ENCODE data around the gene NFIL3.
"Not testable (repeated sequence)": the region's sequence is repeated elsewhere in the genome, so short reads cannot be mapped to it uniquely, and the experiment has no call there.

The NFIL3 gene

DNA sequence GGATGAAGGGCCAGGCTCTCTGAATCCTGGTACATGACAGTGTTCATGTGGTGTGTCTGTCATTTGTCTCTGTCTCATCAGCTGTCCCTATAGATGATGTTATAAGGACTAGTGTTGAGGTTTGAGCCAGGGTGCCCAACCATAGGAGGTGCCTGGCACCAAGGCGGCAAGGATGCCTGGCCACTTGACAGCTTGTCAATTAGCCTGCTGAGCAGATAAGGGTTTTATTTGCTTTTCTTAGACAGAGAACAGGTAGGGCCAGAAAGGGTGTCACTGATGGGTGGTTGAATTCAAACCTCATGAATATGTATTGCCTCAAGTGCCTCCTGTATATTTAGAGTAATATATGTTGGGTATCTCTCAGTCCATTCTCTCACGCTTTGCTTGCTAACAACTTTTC, 31.8 kb downstream of the NFIL3 start:
- no peak for DNase-seq

DNA sequence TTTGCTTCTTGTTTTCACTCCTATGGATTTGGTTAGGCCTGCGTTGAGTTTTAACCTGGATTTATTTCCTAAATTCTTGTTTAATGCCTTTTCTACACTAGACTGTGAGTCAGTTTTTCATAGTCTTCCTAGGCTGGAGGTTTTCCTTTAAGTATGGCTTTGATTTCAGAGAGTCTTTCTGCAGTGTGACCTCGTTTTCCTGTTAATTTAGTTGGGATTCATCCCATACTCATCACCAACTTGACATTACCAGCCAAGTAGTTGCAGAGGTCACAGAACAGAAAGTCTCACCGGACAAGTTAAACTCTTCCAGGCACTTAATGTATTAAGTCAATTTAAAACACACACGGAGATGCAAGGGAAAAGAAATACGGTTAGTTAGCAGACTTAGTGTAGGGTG, 32.2 kb downstream of the NFIL3 start:
- DNase-seq = no peak

DNA sequence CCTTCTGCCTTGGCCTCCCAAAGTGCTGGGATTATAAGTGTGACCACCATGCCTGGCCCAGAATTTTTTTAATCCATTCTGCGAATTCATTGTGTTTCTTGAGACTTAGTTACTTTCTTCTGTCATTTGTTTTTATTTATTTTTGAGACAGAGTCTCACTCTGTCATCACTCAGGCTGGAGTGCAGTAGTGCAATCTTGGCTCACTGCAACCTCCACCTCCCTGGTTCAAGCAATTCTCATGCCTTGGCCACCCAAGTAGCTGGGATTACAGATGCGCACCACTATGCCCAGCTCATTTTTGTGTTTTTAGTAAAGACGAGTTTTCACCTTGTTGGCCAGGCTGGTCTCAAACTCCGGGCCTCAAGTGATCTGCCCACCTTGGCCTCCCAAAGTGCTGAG, 33.9 kb downstream of the NFIL3 start:
- DNase-seq = not testable (repeated sequence)

DNA sequence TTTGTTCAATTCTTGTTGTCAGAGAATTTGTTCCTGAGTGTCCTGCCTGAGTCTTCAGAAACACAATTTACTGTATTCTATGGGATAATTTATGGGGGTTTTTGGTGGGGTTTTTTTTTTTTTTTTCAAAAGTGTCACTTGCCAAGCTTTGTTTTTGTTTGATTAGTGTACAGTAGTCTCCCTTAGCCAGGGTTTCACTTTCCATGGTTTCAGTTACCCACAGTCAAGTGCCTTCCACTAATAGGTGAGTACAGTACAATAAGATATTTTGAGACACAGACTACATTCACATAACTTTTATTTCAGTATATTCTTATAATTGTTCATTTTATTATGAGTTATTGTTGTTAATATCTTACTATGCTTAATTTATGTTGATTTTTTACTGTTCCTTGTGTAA, 36.9 kb downstream of the NFIL3 start:
- no peak for DNase-seq

DNA sequence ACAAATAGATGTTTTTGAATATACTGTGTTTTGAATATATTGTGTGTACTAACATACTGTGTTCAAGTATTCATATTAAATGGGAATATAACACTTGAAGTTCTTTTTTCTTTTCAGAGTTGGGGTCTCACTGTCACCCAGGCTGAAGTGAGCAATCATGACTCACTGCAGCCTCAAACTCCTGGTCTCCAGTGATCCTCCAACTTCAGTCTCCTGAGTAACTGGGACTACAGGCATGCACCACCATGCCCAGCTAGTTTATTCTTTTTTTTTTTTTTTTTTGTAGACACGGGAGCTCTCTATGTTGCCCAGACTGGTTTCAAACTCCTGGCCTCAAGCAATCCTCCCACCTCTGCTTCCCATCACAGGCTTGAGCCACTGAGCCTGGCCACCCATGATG, 38.7 kb downstream of the NFIL3 start:
- DNase-seq = no peak

DNA sequence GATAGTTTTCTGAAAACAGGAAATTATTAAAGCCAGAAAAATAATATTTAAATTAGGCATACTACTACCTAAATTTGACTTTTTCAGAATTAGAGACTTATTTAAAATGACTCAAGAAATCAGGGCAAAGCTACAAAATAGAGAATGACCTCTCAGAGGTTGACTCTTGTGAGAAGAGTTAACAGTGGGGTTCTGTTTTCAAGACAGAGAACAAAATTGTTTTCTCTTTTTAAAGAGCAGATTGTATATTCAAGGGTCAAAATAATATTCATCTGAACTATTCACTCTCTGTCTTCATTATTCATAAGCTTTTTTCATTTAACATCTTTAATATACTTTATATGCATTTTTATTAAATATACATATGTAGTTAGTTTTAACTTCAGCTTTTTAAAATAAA, 40.1 kb downstream of the NFIL3 start:
- DNase-seq = no peak

DNA sequence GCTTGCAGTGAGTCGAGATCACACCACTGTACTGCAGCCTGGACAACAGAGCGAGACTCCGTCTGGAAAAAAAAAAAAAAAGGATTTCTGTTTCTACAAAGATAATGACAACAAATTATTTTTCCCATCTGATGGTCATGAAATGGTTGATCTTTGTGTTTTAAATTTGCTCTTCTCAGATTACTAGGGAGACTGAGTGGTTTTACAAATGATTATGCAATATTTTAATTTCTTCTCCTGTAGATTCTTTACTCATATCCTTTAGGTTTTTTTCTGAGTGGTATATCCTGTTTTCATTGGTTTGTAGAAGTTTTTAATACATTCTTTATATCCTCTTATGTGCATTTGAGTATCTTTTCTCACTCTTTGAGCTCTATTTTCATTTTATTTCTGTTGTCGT, 41.3 kb downstream of the NFIL3 start:
- no peak for DNase-seq

DNA sequence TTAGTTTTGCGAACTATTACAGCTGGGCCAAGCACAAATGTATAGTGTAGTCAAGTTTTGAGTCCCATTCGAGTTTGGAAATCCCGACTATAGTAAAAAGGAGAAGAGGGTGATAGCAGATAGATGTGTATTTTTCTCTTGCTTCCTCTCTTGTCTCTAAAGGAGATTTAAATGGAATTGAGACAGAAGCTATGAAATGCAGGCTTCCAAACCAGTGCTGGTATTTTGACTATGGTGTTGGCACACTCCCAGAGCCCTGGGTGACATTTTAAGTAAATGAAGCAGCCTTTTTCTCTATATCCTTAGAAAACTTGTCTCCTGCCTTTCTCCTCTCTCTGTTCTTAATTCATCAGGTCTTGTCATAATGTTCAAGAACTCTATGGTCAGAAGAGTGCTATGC, 44.2 kb downstream of the NFIL3 start:
- DNase-seq = no peak

DNA sequence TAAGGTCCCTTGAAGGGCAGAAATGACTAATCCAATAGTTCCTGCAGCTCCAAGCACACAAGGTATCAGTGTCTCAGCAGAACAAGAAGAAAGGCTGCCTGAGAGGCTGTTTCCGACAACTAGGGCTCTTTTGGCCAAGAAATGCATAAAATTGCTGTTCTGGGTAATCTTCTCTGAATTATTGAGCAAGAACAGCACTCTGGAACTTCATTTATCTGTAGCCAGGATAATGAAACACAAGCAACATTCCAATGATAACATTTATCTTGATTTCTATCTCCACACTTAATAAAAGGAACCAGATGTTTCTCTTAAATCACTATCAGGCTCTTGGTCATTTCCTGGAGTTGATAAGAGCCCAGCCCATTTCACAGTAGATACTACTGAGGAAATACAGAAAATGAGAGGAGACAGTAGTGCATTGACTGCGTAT, 44.9 kb downstream of the NFIL3 start:
- DNase-seq = no peak

DNA sequence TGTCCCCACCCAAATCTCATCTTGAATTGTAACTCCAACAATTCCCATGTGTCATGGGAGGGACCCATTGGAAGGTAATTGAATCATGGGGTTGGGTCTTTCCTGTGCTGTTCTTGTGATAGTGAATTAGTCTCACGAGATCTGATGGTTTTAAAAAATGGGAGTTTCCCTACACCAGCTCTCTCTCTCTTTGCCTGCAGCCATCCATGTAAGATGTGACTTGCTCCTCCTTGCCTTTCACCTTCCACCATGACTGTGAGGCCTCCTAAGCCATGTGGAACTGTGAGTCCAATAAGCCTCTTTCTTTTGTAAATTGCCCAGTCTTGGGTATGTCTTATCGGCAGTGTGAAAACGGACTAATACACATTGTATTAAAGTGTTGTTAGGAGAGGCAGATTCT, 45.6 kb downstream of the NFIL3 start:
- not testable (repeated sequence) for DNase-seq

DNA sequence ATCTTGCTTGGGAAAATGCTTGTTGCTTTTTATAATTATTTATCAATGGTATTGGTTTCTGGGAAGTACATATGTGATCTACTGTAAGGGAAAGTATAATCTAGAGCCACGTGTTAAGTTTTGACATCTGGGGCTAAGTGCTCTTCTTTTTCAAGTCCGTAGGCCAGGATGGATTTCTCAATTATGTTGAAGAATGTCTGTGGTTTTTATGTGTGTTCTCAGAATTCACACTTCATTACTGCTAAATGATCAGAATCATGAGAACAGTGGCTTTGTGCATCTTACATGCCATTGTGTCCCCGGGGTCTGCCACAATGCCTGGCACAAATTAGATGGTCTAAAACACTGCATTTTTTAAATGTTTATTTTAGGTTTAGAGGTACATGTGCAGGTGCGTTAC, 47.4 kb downstream of the NFIL3 start:
- DNase-seq = no peak

DNA sequence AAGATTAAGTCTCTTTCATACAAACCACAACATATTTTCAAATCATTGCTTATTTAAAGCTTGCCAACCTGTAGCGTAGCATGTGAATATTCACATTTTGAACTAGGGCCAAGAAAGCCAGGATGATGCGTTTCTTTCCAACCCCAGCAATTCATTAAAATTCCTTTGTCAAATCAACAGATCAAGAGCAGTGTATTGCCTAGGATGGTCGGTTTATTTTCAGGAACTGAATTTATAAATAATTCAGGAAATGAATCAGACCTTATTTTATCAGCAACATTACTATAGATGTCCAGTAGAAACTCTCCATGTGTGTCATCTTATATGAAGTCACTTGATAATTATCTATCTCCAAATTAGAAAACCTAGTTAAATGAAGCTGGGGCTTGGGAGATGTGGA, 48.7 kb downstream of the NFIL3 start:
- no peak for DNase-seq

DNA sequence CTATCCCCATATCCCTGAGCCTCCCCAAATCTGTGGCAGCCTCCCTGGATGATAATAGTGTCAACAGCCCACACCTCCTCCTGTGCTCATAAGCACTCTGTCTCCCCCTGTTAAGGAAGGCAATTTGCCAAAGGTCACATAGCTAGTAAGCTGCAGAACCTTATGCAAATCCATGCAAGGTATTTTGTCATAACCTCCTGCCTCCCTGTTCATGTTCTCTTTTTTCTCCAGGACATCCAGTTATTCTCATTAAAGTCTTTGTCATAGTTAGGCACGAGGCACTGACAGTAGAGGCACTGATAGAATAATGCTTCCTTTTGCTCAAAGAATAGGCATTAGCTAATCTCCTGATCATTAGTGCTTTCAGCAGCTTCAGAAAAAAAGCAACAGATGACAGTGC, 51.7 kb downstream of the NFIL3 start:
- DNase-seq = no peak

DNA sequence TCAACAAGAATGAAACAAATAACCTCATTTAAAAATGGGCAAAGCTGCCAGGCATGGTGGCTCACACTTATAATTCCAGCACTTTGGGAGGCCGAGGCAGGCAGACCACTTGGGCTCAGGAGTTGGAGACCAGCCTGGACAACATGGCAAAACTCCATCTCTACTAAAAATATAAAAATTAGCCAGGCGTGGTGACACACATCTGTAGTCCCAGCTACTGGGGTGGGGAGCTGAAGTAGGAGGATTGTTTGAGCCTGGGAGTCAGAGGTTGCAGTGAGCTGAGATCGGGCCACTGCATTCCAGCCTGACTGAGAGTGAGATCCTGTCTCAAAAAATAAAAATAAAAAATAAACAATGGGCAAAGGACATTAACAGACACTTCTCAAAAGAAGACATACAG, 53.6 kb downstream of the NFIL3 start:
- not testable (repeated sequence) for DNase-seq

DNA sequence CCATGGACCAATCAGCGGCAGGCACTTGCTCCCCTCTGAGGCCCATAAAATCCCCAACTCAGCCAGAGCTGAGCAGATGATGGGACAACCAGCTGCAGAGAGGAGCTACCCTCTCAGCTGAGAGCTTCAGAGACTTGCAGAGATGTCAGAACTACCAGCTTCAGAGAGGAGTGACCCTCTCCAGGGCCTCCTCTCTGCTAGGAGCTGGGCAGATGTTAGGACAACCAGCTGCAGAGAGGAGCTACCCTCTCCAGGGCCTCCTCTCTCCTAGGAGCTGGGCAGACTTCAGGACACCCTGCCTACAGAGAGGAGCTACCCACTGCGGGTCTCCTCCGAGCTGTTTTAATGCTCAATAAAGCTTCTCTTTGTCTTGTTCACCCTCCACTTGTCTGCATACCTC, 58.9 kb downstream of the NFIL3 start:
- DNase-seq = no peak

DNA sequence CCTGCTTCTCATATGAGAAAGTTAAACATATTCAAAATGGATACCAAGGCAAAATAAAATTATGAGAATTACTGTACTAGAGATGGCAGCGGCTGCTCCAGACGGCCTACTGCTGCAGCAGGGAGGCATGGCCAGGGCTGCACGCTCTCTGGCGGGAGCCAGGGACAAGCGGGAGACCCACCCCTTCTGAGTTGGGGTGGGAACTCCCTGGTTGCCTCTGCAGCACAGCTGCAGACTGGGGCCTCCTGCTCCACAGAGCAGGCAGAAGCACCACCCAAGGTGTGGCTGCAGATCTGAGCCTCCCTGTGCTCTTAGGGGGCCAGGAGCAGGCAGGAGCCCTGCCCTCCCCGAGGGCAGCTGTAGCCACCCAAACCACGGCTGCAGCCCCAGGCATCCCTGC, 59.6 kb downstream of the NFIL3 start:
- DNase-seq = no peak

DNA sequence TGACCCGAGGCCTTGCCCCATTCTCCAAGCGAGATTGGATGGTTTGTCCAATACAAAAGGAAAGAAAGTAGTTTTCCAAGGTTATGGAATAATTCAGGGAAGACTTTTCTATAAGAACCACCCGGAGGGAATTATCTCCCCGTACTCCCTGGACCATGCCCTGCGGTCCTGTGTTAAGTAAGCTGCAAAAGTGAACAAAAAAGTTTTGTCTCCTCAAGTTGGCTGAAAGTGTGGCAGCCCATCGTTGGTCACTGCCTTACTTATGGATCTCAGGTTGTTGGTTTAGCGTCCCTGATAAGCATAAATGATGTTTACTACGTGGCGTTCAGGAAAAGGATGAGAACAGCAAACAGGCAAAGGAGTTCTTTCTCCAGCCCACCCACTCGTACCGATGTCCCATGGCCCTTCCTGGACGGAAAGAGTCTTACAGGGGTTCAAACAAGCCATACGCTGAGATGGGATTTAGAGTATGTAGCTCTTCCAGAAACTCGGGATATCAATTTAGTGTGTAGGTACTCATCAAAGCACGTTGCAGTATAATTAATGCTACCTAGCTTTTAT, 61.5 kb downstream of the NFIL3 start:
- no peak for DNase-seq

DNA sequence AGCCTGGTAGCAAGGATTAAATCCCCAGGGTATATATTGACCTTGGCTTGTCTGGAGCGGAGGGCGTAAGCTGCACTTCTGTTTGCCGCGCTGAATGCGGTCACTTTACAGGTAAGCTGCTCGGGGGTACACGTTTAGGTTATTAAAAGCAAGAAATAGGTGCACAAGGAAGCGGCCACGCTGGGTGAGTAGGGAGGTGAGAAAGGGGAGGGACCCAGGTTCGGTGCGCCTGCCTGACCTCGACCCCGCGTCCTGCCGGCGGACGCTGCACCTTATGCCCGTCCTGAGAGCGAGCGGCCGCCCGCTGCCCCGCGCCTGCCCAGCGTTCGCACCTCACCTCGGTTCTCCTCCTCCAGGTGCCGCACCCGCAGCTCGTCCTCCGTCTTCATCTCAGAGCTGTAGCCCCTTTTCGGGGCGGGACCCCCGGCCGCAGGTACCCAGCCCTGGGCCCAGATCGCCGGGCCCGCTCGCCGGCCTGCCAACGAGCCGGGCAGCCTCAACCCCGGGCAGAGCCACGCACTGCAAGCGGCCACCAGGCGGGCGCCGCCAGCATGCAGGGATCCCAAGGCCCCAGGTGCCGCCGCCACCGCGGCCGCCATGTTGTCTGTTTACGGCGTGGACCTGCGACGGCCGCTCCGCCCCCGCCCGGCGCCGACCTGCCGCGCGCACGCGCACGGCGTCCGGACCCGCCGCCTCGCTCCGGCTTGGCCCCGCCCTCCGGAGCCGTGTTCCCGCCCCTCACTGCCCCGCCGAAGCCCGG, 62.2 kb downstream of the NFIL3 start, which contains the start of gene AUH:
TSS of gene AUH (minus strand) at position 628 of the 760 bp plus-strand sequence. CDS start at position 599, 29 bp downstream.
- peak; percentile 94 for DNase-seq

DNA sequence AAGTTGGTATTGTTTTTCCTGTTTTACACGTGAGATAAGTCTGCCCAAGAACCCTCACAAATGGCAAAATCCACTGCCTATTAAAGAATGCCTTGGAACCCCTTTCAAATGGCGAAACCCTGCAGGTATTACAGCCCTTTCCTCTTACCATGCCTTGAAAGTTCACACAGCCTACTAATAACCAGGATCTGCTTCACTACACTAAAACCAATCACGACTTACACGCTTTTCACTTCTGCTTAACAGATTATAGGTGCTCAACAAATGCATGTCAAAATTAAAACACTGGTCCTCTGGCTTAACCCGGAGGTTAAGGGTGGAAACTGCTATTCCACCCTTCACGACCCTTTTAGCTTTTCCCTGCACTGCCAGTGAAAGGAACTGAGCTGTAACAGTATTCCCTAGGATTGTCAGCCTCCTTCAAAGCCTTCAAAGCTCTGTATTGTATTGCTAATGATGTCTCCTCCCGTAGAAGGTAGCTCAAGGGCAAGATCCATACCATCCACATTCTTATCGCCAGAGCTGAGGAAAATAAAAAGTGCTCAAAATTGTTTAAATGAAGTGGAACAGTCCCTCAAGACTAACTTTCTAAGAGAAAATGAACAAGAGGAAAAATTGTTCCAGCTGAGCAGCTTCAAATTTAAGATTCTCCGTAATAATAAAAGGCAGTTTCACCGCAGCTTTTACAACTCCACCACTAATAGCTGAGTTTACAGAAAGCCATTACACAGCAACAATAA, 62.9 kb downstream of the NFIL3 start:
- DNase-seq = no peak

DNA sequence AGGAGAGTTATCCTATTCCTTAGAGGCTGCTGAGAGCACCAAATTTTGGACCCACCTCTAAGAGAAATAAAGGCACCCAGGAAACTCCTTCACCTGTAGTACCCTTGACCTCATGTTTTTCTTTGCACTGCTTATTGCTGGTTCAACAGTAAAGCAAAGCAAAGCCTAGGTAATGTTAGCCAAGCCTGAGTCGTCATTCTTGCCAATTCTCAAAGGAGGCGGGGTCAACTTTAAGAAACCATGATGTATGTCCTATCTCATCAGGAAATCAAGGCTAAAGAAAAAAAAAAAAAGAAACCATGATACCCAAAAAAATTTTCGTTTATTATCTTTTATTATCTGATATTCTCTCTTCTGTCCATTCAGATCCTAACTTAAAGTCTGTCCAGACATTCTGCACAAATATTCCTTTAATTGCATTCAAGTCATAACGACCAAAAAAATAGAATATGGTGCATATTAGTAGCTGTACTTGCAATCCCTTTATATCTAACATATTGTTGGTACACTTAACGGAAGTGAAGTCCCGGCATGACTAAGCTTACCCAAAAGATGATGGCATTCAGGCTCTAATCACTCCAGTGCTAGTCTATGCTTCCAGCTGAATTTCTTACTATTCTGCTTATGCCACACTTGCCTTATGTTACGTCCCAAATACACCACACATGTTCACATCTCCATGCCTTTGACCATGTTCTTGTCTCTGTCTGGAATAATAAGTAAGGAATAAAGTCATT, 63.7 kb downstream of the NFIL3 start:
- DNase-seq = no peak

DNA sequence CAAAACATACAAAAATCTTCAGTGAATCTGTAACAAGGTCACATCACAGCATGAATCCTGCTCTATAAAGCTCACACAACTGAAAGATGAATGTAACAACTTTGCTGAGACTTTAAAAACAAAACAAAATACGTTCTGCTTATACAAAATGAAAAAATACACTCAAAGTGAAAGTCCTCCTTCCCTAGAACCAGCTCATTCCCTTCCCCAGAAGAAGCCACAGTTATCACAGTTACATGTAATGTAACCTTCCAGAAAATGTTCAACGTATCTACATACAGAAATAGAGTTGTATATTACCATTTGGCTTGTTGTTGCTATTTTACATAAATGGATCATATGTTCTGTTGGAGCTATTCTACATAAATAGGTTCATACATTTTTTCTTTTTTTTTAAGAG, 64.5 kb downstream of the NFIL3 start:
- no peak for DNase-seq
